PFSK-1 (cell line): ENCODE results near the gene CHSY3.

Experiments used
- FOXP2 ChIP-seq: optimal IDR thresholded peaks from 2 replicates; pipeline ENCODE3; 2011; ENCODE audit warnings: borderline replicate concordance, control low read depth, inconsistent platforms; ENCODE audit not compliant: insufficient read depth; ENCODE audit errors: extremely low read length, extremely low read depth
- POLR2AphosphoS5 ChIP-seq: IDR thresholded peaks from 2 replicates; pipeline ENCODE4 v1.6.1; 2012; ENCODE audit warnings: low read depth, mild to moderate bottlenecking, control low read depth, low read length, moderate library complexity
- SIN3A ChIP-seq: IDR thresholded peaks from 2 replicates; pipeline ENCODE4 v1.6.1; 2012; ENCODE audit warnings: mild to moderate bottlenecking, low read length, moderate library complexity, borderline replicate concordance; ENCODE audit not compliant: insufficient read depth
- TAF1 ChIP-seq: IDR thresholded peaks from 2 replicates; pipeline ENCODE4 v1.6.1; 2012; ENCODE audit warnings: low read length, control low read depth, borderline replicate concordance; ENCODE audit not compliant: insufficient read depth
- TF ChIP-seq, protein P1 (sequence below), 2 experiments: IDR thresholded peaks; 2 replicates each; pipeline versions ENCODE4 v1.6.1 to v1.8.0; 2011 to 2012; ENCODE audit warnings: low read depth in 2 of 2, low read length in 2 of 2, control low read depth in 1 of 2, inconsistent platforms in 1 of 2, mild to moderate bottlenecking in 1 of 2, moderate library complexity in 1 of 2; ENCODE audit not compliant: insufficient read depth in 1 of 2

The CHSY3 gene

DNA sequence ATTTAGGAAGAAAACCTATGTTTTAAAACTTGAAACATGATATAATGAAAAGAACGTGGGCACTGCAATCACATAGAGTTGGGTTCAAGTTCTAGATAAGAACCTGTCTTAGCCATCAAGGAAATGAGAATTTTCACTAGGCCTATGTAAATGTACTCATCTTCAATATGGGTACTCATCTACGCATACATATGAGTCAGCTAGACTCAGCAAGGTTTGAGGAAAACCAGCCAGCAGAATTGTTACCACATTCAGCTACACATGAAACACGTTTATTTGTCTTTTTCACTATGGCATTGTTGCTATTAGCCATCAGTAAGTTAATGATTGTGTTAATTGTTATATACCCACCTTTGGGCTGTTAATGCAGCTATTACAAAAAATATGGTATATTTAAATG, 146.3 kb downstream of the CHSY3 start:
- no peak for TF ChIP-seq TAF1
- no peak for TF ChIP-seq POLR2AphosphoS5

DNA sequence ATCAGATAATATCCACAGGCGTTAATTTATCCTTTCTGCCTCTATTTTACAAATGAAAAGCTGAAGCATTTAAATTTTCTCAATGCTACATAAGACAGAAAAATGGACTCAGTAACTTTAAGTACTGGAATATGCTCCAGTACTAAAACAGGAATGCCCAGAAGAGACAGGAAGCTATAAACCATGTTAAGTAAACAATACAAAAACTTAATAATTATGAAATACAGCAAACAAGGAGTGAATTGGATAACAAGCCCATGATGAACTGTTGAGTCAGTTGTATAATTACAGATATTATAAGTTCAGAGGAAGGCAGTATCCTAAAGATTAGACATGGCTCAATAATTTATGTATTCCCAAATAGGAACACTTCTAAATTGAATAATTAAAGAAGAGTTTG, 148.5 kb downstream of the CHSY3 start:
- TF ChIP-seq FOXP2 (no peak), POLR2AphosphoS5 (no peak), TAF1 (no peak), SIN3A (no peak)
- TF ChIP-seq, protein P1, sequence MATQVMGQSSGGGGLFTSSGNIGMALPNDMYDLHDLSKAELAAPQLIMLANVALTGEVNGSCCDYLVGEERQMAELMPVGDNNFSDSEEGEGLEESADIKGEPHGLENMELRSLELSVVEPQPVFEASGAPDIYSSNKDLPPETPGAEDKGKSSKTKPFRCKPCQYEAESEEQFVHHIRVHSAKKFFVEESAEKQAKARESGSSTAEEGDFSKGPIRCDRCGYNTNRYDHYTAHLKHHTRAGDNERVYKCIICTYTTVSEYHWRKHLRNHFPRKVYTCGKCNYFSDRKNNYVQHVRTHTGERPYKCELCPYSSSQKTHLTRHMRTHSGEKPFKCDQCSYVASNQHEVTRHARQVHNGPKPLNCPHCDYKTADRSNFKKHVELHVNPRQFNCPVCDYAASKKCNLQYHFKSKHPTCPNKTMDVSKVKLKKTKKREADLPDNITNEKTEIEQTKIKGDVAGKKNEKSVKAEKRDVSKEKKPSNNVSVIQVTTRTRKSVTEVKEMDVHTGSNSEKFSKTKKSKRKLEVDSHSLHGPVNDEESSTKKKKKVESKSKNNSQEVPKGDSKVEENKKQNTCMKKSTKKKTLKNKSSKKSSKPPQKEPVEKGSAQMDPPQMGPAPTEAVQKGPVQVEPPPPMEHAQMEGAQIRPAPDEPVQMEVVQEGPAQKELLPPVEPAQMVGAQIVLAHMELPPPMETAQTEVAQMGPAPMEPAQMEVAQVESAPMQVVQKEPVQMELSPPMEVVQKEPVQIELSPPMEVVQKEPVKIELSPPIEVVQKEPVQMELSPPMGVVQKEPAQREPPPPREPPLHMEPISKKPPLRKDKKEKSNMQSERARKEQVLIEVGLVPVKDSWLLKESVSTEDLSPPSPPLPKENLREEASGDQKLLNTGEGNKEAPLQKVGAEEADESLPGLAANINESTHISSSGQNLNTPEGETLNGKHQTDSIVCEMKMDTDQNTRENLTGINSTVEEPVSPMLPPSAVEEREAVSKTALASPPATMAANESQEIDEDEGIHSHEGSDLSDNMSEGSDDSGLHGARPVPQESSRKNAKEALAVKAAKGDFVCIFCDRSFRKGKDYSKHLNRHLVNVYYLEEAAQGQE (IDR thresholded peaks at IDR 0.05; ENCODE audit: insufficient read depth in 1 of 2, low read depth in 2 of 2, low read length in 2 of 2), result no peak

DNA sequence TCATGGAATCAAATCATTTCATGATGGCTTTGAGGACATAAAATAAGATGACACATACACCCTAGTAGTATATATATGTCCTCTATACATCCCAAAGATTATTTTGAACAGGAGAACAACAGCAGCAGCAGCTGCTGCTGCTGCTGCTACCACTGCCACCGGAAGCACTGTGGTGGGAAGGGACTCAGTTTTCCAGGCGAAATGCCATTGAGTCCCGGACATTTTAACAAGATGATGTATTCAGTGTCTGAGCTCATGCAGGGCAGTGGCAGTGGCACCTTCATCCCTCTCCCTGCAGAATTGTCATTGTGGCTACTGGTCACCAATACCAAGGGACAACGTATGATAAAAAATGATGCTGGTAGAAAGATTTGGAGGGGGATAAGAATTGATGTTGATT, 151.3 kb downstream of the CHSY3 start:
- TF ChIP-seq POLR2AphosphoS5 (no peak), SIN3A (no peak), FOXP2 (no peak), TAF1 (no peak)
- TF ChIP-seq, protein P1 (IDR thresholded peaks at IDR 0.05; ENCODE audit: insufficient read depth in 1 of 2, low read depth in 2 of 2, low read length in 2 of 2), result no peak

DNA sequence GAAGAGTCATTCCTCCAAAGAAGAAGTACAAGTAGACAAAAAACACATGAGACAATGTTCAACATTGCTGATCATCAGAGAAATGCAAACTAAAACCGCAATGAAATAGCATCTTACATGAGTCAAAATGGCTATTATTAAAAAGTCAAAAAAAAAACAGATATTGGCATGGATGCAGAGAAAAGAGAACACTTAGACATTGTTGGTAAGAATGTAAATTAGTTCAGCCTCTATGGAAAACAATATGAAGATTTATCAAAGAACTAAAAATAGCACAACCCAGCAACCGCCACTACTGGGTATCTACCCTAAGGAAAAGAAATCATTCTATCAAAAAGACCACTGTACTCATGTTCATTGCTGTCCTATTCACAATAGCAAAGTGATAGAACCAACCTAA, 157.5 kb downstream of the CHSY3 start:
- no peak for TF ChIP-seq POLR2AphosphoS5
- TF ChIP-seq, protein P1 (IDR thresholded peaks at IDR 0.05; ENCODE audit: insufficient read depth in 1 of 2, low read depth in 2 of 2, low read length in 2 of 2), result no peak
- TF ChIP-seq SIN3A, result no peak
- TF ChIP-seq TAF1, result no peak
- TF ChIP-seq FOXP2, result no peak

GRCh38 chr5:130063603-130064002, 159.3 kb downstream of the CHSY3 start:
- TF ChIP-seq SIN3A, result no peak
- no peak for TF ChIP-seq POLR2AphosphoS5
- TF ChIP-seq, protein P1 (IDR thresholded peaks at IDR 0.05; ENCODE audit: insufficient read depth in 1 of 2, low read depth in 2 of 2, low read length in 2 of 2), result no peak
- TF ChIP-seq TAF1, result no peak
- no peak for TF ChIP-seq FOXP2
